ELF-1 (cell line): ENCODE results near the gene EMC8.

Experiments used
- DNase-seq: peaks from one replicate; pipeline ENCODE4 v3.0.0-alpha.2; 2016; ENCODE audit warnings: low read depth, low spot score

Gene EMC8

GRCh38 chr16:85755929-85756768 is 43.2 kb downstream of the EMC8 start:
- DNase-seq = no peak

GRCh38 chr16:85754413-85754812 is 44.9 kb downstream of the EMC8 start:
- no peak for DNase-seq

- DNase-seq = no peak
Measured at GRCh38 chr16:85753976-85754375, 45.4 kb downstream of the EMC8 start.

GRCh38 chr16:85753559-85753958 is 45.8 kb downstream of the EMC8 start:
- no peak for DNase-seq

- DNase-seq = peak; percentile 90
Measured at GRCh38 chr16:85752511-85753420, 46.6 kb downstream of the EMC8 start.

- no peak for DNase-seq
Measured at GRCh38 chr16:85751698-85752501, 47.4 kb downstream of the EMC8 start.

- DNase-seq = no peak
Measured at GRCh38 chr16:85750827-85751697, 48.3 kb downstream of the EMC8 start, which contains the start of gene C16orf74. Gene C16orf74, minus strand, starts transcription at chr16:85751096. Its CDS starts 15,879 bp downstream, at chr16:85735217.

- DNase-seq = peak; percentile 55
Measured at GRCh38 chr16:85750146-85750826, 49.1 kb downstream of the EMC8 start.

- DNase-seq = no peak
Measured at GRCh38 chr16:85749771-85750145, 49.6 kb downstream of the EMC8 start.

GRCh38 chr16:85746460-85747215 is 52.7 kb downstream of the EMC8 start:
- peak; percentile 62 for DNase-seq

GRCh38 chr16:85738923-85739715 is 60.2 kb downstream of the EMC8 start:
- DNase-seq = peak; percentile 77

GRCh38 chr16:85736921-85737320 is 62.4 kb downstream of the EMC8 start:
- DNase-seq = no peak

GRCh38 chr16:85735946-85736345 is 63.4 kb downstream of the EMC8 start:
- no peak for DNase-seq

GRCh38 chr16:85735225-85735635 is 64.1 kb downstream of the EMC8 start:
- DNase-seq = no peak

GRCh38 chr16:85734311-85735017 is 64.9 kb downstream of the EMC8 start:
- DNase-seq = no peak

GRCh38 chr16:85733839-85734170 is 65.5 kb downstream of the EMC8 start:
- peak; percentile 91 for DNase-seq

- no peak for DNase-seq
Measured at GRCh38 chr16:85733155-85733838, 66.0 kb downstream of the EMC8 start.
